Measurements from ENCODE around the gene HMGCL. TPM values are rescaled to one million over a fixed set of nuclear protein-coding genes. Genes with fewer than 3 reads are reported as not detected.

The HMGCL gene
- total and polyA plus RNA-seq, 2 of the 13 experiments (the other 11 are each of a cell fraction or from before 2014, with no cell fraction given) = 21.3 to 41.4 TPM

DNA sequence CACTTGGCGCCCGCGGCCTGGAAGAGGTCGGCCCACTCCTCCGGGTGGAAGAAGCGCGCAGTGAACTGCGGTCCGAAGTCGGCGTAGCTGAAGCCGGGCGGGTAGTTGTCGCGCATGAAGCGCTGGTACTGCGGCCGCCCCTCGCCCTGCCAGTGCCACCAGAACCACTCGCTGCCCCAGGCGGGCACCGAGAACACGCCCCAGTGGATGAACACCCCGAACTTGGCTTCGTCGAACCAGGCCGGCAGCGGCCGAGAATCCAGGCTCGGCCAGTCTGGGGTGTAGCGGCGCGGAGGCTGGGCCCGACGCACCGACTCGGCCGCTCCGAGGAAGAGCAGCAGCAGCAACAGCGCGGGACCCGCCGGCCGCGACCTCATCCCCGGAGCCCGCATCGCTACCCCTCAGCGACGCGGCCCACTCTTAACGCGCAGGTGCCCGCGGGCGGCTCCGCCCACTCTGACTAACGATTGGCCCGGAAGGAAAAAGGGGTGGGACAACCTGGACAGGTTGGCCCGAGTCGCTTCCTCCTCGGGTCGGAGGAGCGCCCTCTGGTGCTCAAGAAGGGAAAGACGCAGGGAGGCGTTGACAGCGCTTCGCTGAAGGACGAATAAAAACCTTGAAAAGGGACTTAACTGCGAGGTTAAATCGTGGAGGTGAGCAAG lies 42.8 kb upstream of the HMGCL start, which contains the start of gene FUCA1:
FUCA1 (minus strand) TSS at position 396 of the 662 bp plus-strand sequence; CDS start at position 392, 4 bp downstream.
- POLR2A ChIA-PET = interaction anchor here (1.4 to 2.3 kb wide), 3 partner anchors 58 to 90 kb away, joined by 6 to 11 read pairs (median 7); partner anchors contain the start of genes GALE and PITHD1
- no TSS peak for BruUV-seq (replicated peaks)
- CTCF ChIA-PET (ENCODE audit: low intra/inter-chr PET ratio, low total read pairs) = interaction anchor here (0.7 to 2.2 kb wide), 6 partner anchors 43 to 96 kb away, joined by 3 to 15 read pairs (median 3); partner anchors contain the start of gene HMGCL
- no peaks in the 10 kb centered on the region for H4K20me1 ChIP-seq (ENCODE audit: insufficient read depth, low read length)
- peak; percentile 89 for DNase-seq (ENCODE audit: low spot score)
- no peaks in the 10 kb centered on the region for H3K9me3 ChIP-seq (ENCODE audit: low read length)
- H3K9ac ChIP-seq (ENCODE audit: insufficient read depth, low read depth, low read length) = peak within 1 kb of the TSS; percentile 65
- H3K27ac ChIP-seq (ENCODE audit: extremely low read length, insufficient read depth, low read length) = peak within 1 kb of the TSS; percentile 37
- H3K4me1 ChIP-seq (ENCODE audit: insufficient read depth, low read length) = peaks cover 33% of the 10 kb centered on the region
- H2AFZ ChIP-seq (ENCODE audit: low read length) = peak within 1 kb of the TSS; percentile 98
- H3K27me3 ChIP-seq (ENCODE audit: control insufficient read depth in 1 of 2, insufficient read depth in 2 of 2, low read length in 2 of 2) = no peaks in the 10 kb centered on the region; a peak in 2 of 5 replicates
- peak within 1 kb of the TSS; percentile 67 to 81 (median 81) for H3K4me3 ChIP-seq (replicated peaks in 1 of 3; ENCODE audit: insufficient read depth in 1 of 3, low read depth in 2 of 3, low read length in 3 of 3)
- ATAC-seq = peak; percentile 96
- in situ Hi-C loops (cut with HindIII; ENCODE audit: extremely low pct_ligation_motif_present, low pct_unique_long_range_greater_than_20kb) = loop anchor here (5.0 kb wide), 1 partner anchor 61 kb away; no protein-coding TSS in a partner anchor
- peaks cover 0 to 4% of the 10 kb centered on the region in 2 experiments; a peak in 1 of 5 replicates for H3K36me3 ChIP-seq (replicated peaks in 1 of 2; ENCODE audit: control insufficient read depth in 1 of 2, insufficient read depth in 2 of 2, low read length in 2 of 2)
- peak within 1 kb of the TSS; percentile 86 for H3K4me2 ChIP-seq (ENCODE audit: low read depth, low read length)
- intact Hi-C loops (cut with micrococcal nuclease; ENCODE audit: unreplicated experiment) = loop anchor here (5.0 to 10.0 kb wide), 2 partner anchors 66 to 93 kb away; partner anchors contain the start of genes GALE and PITHD1
- H3K79me2 ChIP-seq (ENCODE audit: insufficient read depth, low read length) = peaks cover 3% of the 10 kb centered on the region
- WGBS (ENCODE audit: low lambda C conversion rate) = 0% methylated on average over 32 of the region's 71 CpGs
- peak; percentile 66 for FAIRE-seq
- TF ChIP-seq ZNF225 (CRISPR knock-in tag; IDR thresholded peaks at IDR 0.05) = peak; percentile 16; the same call in 1 of the 2 replicates
- peak; percentile 59; the same call in 1 of the 2 replicates for TF ChIP-seq MEF2D (CRISPR knock-in tag; IDR thresholded peaks at IDR 0.05)
- TF ChIP-seq SKI (IDR thresholded peaks at IDR 0.05; ENCODE audit: partially characterized antibody) = no peak
- TF ChIP-seq ZNF670 (CRISPR knock-in tag; IDR thresholded peaks at IDR 0.05; ENCODE audit: borderline replicate concordance) = peak; percentile 54
- TF ChIP-seq TCF7 (IDR thresholded peaks at IDR 0.05; ENCODE audit: low read depth) = no peak
- TF ChIP-seq ZNF564 (CRISPR knock-in tag; IDR thresholded peaks at IDR 0.05) = peak; percentile 51
- peak; percentile 93 for TF ChIP-seq ZEB1 (IDR thresholded peaks at IDR 0.05; ENCODE audit: insufficient replicate concordance, low read depth)
- TF ChIP-seq EP300 (IDR thresholded peaks at IDR 0.05; ENCODE audit: low read depth in 2 of 2, low read length in 2 of 2) = no peak
- no peak for TF ChIP-seq EP300 (CRISPR knock-in tag; IDR thresholded peaks at IDR 0.05; ENCODE audit: borderline replicate concordance)
- peak; percentile 55 for TF ChIP-seq SALL1 (CRISPR knock-in tag; IDR thresholded peaks at IDR 0.05)
- no peak for TF ChIP-seq ZSCAN12 (CRISPR knock-in tag; IDR thresholded peaks at IDR 0.05)
- TF ChIP-seq ISX (CRISPR knock-in tag; conservative IDR thresholded peaks at IDR 0.05) = 0 out of 2 replicates have a peak, but pooled peaks have one; percentile 34
- 0 out of 2 replicates have a peak, but pooled peaks have one; percentile 19 for TF ChIP-seq ESRRA (CRISPR knock-in tag; IDR thresholded peaks at IDR 0.05; ENCODE audit: low read depth)
- TF ChIP-seq ETV6 (CRISPR knock-in tag; conservative IDR thresholded peaks at IDR 0.05) = no peak
- TF ChIP-seq, protein P1, sequence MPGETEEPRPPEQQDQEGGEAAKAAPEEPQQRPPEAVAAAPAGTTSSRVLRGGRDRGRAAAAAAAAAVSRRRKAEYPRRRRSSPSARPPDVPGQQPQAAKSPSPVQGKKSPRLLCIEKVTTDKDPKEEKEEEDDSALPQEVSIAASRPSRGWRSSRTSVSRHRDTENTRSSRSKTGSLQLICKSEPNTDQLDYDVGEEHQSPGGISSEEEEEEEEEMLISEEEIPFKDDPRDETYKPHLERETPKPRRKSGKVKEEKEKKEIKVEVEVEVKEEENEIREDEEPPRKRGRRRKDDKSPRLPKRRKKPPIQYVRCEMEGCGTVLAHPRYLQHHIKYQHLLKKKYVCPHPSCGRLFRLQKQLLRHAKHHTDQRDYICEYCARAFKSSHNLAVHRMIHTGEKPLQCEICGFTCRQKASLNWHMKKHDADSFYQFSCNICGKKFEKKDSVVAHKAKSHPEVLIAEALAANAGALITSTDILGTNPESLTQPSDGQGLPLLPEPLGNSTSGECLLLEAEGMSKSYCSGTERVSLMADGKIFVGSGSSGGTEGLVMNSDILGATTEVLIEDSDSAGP (CRISPR knock-in tag; IDR thresholded peaks at IDR 0.05; ENCODE audit: borderline replicate concordance) = peak; percentile 92
- TF ChIP-seq RBM39 (IDR thresholded peaks at IDR 0.05; ENCODE audit: low read depth, low read length, poor library complexity, severe bottlenecking) = peak; percentile 64
- TF ChIP-seq, protein P2, sequence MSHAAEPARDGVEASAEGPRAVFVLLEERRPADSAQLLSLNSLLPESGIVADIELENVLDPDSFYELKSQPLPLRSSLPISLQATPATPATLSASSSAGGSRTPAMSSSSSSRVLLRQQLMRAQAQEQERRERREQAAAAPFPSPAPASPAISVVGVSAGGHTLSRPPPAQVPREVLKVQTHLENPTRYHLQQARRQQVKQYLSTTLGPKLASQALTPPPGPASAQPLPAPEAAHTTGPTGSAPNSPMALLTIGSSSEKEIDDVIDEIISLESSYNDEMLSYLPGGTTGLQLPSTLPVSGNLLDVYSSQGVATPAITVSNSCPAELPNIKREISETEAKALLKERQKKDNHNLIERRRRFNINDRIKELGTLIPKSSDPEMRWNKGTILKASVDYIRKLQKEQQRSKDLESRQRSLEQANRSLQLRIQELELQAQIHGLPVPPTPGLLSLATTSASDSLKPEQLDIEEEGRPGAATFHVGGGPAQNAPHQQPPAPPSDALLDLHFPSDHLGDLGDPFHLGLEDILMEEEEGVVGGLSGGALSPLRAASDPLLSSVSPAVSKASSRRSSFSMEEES (CRISPR knock-in tag; IDR thresholded peaks at IDR 0.05) = 0 out of 2 replicates have a peak, but pooled peaks have one; percentile 28
- peak; percentile 66 for TF ChIP-seq ZNF256 (CRISPR knock-in tag; conservative IDR thresholded peaks at IDR 0.05)
- TF ChIP-seq MZF1 (CRISPR knock-in tag; IDR thresholded peaks at IDR 0.05; ENCODE audit: borderline replicate concordance) = 0 out of 2 replicates have a peak, but pooled peaks have one; percentile 62
- TF ChIP-seq ZNF354B (CRISPR knock-in tag; IDR thresholded peaks at IDR 0.05) = no peak
